Skeletal muscle satellite cell (primary cell): Measurements from ENCODE around the gene LLPH.

Source experiments
- H3K27me3 ChIP-seq: 2 replicates; pipeline ENCODE4 v1.7.0; 2013; ENCODE audit warnings: low read length; ENCODE audit not compliant: control insufficient read depth, insufficient read depth
- H3K36me3 ChIP-seq: 2 replicates; pipeline ENCODE4 v1.7.0; 2013; ENCODE audit warnings: mild to moderate bottlenecking, control low read depth, low read length; ENCODE audit not compliant: insufficient read depth
- H3K4me1 ChIP-seq: 2 replicates; pipeline ENCODE4 v1.7.0; 2013; ENCODE audit warnings: low read length; ENCODE audit not compliant: control insufficient read depth, insufficient read depth
- H3K4me2 ChIP-seq: 2 replicates; pipeline ENCODE4 v1.7.0; 2013; ENCODE audit warnings: mild to moderate bottlenecking, low read length
- H3K4me3 ChIP-seq: 2 replicates; pipeline ENCODE4 v1.7.0; 2013; ENCODE audit warnings: low read length
- H3K9ac ChIP-seq: 2 replicates; pipeline ENCODE4 v1.7.0; 2013; ENCODE audit warnings: mild to moderate bottlenecking, low read depth, low read length, moderate library complexity
- H3K9me3 ChIP-seq: replicated peaks from 2 replicates; pipeline ENCODE4 v1.7.0; 2013; ENCODE audit warnings: mild to moderate bottlenecking, control low read depth, low read length

The LLPH gene

DNA sequence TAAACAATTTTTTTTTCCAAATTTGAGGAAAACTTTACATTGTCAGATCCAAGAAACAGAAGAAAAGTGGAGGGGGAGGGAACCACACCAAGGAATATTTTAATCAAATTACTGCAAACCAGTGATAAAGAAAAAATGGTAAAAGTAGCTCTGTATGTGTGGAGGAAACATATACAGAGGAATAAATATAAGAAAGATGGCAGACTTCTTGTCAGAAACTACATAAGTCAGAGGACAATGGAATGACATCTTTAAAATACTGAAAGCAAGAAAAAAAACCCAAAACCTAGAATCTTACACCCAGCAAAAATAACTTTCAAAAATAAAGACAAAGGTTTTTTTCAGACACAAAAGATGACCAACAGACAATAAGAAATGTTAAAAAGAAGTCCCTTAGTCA, 10.2 kb upstream of the LLPH start:
- Histone ChIP-seq H3K36me3 (peaks cover 77% of the 10 kb centered on the region), H3K9ac (no peak overlapping the region), H3K4me2 (no peak overlapping the region), H3K9me3 (peaks cover 3% of the 10 kb centered on the region), H3K27me3 (no peaks in the 10 kb centered on the region), H3K4me1 (peaks cover 5% of the 10 kb centered on the region), H3K4me3 (no peak overlapping the region)

GRCh38 chr12:66139328-66139727, 8.8 kb upstream of the LLPH start:
- Histone ChIP-seq H3K4me3 (no peak overlapping the region), H3K36me3 (peaks cover 73% of the 10 kb centered on the region), H3K4me2 (no peak overlapping the region), H3K27me3 (no peaks in the 10 kb centered on the region), H3K9ac (no peak overlapping the region), H3K4me1 (no peaks in the 10 kb centered on the region), H3K9me3 (peaks cover 3% of the 10 kb centered on the region)

- H3K4me3 ChIP-seq = no peak overlapping the region
- H3K9me3 ChIP-seq = peaks cover 3% of the 10 kb centered on the region
- no peak overlapping the region for H3K9ac ChIP-seq
- no peaks in the 10 kb centered on the region for H3K27me3 ChIP-seq
- H3K4me2 ChIP-seq = no peak overlapping the region
- H3K36me3 ChIP-seq = peaks cover 60% of the 10 kb centered on the region
- H3K4me1 ChIP-seq = peaks cover under 1% of the 10 kb centered on the region
Observed at GRCh38 chr12:66137937-66138336, 7.4 kb upstream of the LLPH start.

GRCh38 chr12:66132408-66132807, 1.9 kb upstream of the LLPH start:
- peaks cover 20% of the 10 kb centered on the region for H3K36me3 ChIP-seq
- H3K4me3 ChIP-seq = no peak overlapping the region
- H3K4me2 ChIP-seq = peak overlapping the region; percentile 28
- H3K4me1 ChIP-seq = peaks cover 19% of the 10 kb centered on the region
- H3K9ac ChIP-seq = peak overlapping the region; percentile 8
- no peaks in the 10 kb centered on the region for H3K27me3 ChIP-seq
- H3K9me3 ChIP-seq = no peaks in the 10 kb centered on the region

- no peaks in the 10 kb centered on the region for H3K27me3 ChIP-seq
- peaks cover 14% of the 10 kb centered on the region for H3K36me3 ChIP-seq
- H3K4me1 ChIP-seq = peaks cover 19% of the 10 kb centered on the region
- H3K4me2 ChIP-seq = peak overlapping the region; percentile 97
- peak overlapping the region; percentile 93 for H3K9ac ChIP-seq
- peak overlapping the region; percentile 93 for H3K4me3 ChIP-seq
- H3K9me3 ChIP-seq = no peaks in the 10 kb centered on the region
Observed at GRCh38 chr12:66131067-66131688, 628 bp upstream of the LLPH start.

DNA sequence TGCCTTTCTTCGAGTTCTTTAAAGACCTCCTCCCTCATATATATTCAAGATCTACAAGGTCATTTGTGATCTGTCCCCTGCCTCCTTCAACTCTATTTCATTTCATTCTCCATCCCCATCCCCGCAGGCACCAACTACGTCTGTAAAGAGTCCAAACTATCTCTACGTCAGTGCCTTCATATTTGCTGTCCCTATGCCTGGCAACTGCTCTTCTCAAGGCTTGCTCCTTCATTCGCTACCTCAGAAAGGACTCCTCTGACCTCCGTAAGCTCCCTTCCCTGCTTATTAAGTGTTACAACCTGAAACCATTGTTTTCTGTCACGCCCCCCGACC, 650 bp downstream of the LLPH start:
- Histone ChIP-seq H3K4me1 (peaks cover 19% of the 10 kb centered on the region), H3K27me3 (no peaks in the 10 kb centered on the region), H3K9ac (peak overlapping the region; percentile 93), H3K36me3 (peaks cover 22% of the 10 kb centered on the region), H3K9me3 (no peaks in the 10 kb centered on the region), H3K4me3 (peak overlapping the region; percentile 93), H3K4me2 (peak overlapping the region; percentile 97)

- Histone ChIP-seq H3K9me3 (no peaks in the 10 kb centered on the region), H3K9ac (no peak overlapping the region), H3K4me1 (peaks cover 16% of the 10 kb centered on the region), H3K27me3 (no peaks in the 10 kb centered on the region), H3K4me2 (no peak overlapping the region), H3K4me3 (no peak overlapping the region), H3K36me3 (peaks cover 34% of the 10 kb centered on the region)
Observed at GRCh38 chr12:66127650-66128049, 2.9 kb downstream of the LLPH start.

DNA sequence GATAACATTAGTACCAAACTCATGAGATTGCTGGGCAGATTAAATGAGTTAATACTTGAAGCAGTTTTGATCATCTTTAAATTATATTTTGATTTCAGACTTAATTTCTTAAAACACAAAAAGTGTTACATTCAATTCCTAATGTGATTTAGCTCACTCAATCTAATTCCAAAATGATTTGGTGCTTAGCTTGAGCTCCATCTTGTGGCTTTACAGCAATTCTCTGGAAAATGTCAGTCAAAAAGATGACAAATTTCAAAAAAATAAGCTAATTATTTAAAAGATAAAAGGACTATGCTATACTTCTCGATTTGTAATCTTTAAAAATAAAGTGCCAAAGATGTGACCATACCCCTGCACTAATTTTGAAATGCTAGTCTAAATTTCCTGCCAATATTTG, 10.1 kb downstream of the LLPH start:
- H3K4me1 ChIP-seq = no peaks in the 10 kb centered on the region
- H3K4me3 ChIP-seq = no peak overlapping the region

DNA sequence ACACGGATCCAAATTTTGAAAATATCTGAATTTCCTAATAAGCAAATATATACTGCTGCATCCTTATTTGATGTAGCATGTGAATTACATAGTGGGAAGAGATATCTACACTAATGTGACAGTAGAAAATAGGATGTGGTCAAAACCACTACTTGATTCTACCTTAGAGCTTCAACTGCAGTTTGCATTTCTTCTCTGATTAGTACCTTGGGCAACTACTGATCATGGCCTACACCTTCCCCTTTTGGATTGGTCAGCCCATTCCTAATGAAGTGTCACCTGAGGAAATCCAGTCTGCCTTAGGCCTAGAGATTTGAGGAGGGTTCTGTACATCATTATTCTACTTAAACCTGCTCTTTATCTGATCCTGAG, 10.7 kb downstream of the LLPH start:
- Histone ChIP-seq H3K9me3 (no peaks in the 10 kb centered on the region), H3K27me3 (no peaks in the 10 kb centered on the region), H3K9ac (no peak overlapping the region), H3K4me3 (no peak overlapping the region), H3K4me1 (no peaks in the 10 kb centered on the region), H3K36me3 (peaks cover 33% of the 10 kb centered on the region), H3K4me2 (no peak overlapping the region)

More for the DNA sequence above, 10.1 kb downstream of the LLPH start:
- no peak overlapping the region for H3K9ac ChIP-seq
- no peak overlapping the region for H3K4me2 ChIP-seq
- H3K9me3 ChIP-seq = no peaks in the 10 kb centered on the region
- H3K27me3 ChIP-seq = no peaks in the 10 kb centered on the region
- H3K36me3 ChIP-seq = peaks cover 39% of the 10 kb centered on the region

GRCh38 chr12:66119229-66119869, 11.2 kb downstream of the LLPH start:
- Histone ChIP-seq H3K4me2 (no peak overlapping the region), H3K4me1 (no peaks in the 10 kb centered on the region), H3K36me3 (peaks cover 28% of the 10 kb centered on the region), H3K4me3 (no peak overlapping the region), H3K9me3 (no peaks in the 10 kb centered on the region), H3K9ac (no peak overlapping the region), H3K27me3 (no peaks in the 10 kb centered on the region)

- H3K9ac ChIP-seq = no peak overlapping the region
- no peaks in the 10 kb centered on the region for H3K27me3 ChIP-seq
- H3K36me3 ChIP-seq = peaks cover 21% of the 10 kb centered on the region
- H3K9me3 ChIP-seq = no peaks in the 10 kb centered on the region
- no peak overlapping the region for H3K4me3 ChIP-seq
- H3K4me1 ChIP-seq = no peaks in the 10 kb centered on the region
- H3K4me2 ChIP-seq = no peak overlapping the region
Observed at GRCh38 chr12:66118240-66118891, 12.2 kb downstream of the LLPH start.

DNA sequence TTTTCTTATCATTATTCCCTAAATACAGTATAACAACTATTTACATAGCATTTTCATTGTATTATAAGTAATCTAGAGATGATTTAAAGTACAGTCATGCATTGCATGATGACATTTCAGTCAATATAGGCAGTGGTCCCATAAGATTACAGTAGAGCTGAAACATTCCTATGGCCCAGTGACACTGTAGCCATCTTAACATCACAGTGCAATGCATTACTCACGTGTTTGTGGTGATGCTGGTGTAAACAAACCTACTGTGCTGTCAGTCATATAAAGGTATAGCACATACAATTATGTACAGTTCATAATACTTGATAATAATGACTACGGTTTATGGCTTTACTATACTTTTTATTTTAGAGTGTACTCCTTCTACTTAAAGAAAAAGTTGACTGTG, 13.3 kb downstream of the LLPH start:
- Histone ChIP-seq H3K4me1 (no peaks in the 10 kb centered on the region), H3K9me3 (no peaks in the 10 kb centered on the region), H3K4me2 (no peak overlapping the region), H3K27me3 (no peaks in the 10 kb centered on the region), H3K4me3 (no peak overlapping the region), H3K36me3 (peaks cover 17% of the 10 kb centered on the region), H3K9ac (no peak overlapping the region)
